Middle frontal gyrus (tissue), 1 donor: ENCODE measurements around the gene KRT1.
"Not testable (repeated sequence)": the region's sequence is repeated elsewhere in the genome, so short reads cannot be mapped to it uniquely, and the experiment has no call there.

Experiments
- DNase-seq: peaks from one replicate; pipeline ENCODE4 v3.0.0-alpha.2; 2015; ENCODE audit warnings: low spot score; ENCODE audit errors: extremely low spot score

Gene KRT1

DNA sequence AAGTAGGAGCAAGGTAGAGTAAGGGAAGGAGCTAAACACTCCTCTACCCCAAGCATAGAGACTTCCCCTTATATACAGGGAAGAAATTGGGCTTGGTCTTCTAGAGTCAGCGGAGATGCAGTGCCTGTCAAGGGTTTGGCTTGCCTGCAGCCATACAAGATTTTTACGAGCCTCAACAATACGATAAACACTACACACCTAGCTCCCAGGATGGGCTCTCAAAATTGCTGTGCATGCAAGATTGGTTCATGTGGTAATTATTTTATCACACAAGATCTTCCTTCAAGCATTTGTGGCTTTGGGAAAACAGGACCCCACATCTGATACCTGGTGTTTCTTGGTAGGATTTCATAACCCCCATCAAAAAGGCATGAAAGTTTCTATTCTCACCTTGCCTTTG is at the start of gene KRT1:
Gene KRT1 (minus strand): TSS at position 45 of the 400 bp plus-strand sequence. CDS start 59 bp downstream, outside the sequence.
- no peak for DNase-seq

DNA sequence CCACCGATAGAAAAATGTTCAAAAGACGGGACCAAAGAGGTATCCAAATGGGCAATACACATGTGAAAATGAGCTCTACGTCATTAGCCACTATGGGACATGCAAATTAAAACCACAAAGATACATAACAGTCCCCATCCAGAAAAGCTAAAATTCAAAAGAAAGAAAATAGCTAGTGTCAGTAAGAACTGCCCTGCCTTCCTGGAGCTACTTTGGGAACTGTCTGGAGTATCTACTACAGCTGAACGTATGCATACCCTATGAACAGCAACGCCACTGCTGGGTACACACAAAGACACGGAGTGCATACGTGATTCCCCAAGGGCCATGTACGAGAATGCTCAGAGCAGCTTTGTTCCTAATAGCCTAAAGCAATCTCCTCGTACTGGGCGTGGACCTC is 48.9 kb upstream of the KRT1 start:
- no peak for DNase-seq

DNA sequence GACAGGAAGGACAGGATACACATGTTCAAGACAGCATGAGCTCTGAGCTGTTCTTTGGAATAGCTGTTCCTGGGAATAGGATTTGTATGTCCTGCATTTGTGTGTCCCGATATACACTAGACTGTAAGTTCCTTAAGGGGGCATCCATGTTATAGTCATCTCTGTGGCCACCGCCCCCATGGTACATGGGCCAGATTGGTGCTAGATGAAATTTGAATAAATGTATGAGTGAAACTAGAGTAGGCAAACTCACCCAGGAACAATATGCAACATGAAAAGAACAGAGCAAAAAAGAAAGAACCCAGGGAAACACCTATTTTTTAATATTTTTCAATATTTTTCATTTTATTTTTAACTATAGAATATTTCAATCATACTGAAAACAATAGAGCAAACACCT is 48.2 kb upstream of the KRT1 start:
- DNase-seq, result no peak

DNA sequence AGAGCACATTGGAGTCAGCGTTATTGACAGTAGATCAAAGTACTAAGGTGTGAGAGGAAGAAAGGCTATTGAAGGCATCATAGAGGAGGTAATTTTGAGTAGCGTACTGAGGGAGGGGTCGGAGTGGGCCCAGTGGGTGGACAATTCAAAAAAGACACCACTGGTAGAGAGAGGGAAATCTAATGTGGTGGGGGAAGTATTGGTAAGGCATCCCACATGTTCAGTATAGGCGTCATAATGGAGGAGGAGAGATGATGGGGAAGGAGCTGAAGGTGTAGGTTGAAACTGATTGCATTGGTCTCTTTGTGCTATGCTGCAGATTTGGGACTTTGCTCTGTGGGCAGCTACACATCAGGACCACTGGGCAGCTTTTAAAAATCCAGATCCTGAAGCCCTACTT is 46.8 kb upstream of the KRT1 start:
- no peak for DNase-seq

DNA sequence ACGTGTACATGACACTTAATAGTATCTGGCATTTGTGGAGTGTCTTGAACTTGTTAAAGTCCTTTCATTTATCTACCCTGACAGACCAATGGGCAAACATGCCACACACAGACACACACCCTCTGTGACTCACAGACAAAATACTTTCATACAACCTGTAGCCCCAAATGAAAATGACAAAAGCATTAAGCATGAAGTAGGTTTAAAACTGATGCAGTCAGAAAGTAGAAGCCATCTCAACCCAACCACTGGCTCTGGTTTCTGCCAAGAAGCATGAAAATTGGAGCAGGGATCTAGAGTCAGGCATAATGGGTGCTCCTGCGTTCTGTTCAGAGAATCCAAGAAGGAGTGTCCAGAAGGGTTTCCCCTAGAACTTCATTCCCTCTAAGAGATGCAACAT is 46.2 kb upstream of the KRT1 start:
- no peak for DNase-seq

DNA sequence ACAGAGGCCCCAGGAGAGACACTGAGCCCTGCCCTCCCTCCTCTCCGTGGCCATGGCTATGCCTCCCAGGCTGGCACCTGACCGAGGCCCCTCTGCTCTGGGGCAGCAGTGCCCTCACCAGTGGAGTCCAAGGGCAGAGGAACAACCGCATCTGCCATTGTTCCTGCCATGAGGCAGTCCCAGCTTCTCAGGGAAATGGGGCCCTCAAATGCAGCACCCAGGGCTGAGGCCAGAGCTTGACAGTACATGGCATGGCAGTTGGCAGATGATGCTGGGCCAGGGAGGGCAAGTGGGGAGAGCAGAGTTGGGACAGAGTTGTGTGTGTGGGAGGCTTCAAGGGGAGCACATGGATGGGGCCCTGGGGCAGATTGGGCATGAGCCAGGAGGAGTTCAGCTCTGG is 44.2 kb upstream of the KRT1 start:
- DNase-seq, result no peak

DNA sequence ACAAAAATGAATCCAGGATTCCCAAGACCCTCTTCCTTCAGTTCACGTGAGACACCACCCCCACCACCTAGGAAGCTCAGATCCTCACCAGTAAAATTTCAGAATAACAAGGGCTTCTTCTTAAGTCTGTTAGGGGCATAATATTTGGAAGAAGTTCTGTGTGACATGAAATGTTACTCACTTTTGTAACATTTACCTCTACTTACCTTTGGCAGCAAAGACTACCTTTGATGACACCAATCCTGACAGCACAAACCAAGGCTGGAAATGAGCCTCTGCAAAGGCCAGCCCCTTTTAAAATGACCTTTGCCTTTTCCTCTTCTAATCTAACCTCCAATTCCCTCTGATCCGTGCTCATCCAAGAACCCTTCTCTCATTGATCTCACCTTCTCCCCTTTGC is 42.5 kb upstream of the KRT1 start:
- DNase-seq, result no peak

DNA sequence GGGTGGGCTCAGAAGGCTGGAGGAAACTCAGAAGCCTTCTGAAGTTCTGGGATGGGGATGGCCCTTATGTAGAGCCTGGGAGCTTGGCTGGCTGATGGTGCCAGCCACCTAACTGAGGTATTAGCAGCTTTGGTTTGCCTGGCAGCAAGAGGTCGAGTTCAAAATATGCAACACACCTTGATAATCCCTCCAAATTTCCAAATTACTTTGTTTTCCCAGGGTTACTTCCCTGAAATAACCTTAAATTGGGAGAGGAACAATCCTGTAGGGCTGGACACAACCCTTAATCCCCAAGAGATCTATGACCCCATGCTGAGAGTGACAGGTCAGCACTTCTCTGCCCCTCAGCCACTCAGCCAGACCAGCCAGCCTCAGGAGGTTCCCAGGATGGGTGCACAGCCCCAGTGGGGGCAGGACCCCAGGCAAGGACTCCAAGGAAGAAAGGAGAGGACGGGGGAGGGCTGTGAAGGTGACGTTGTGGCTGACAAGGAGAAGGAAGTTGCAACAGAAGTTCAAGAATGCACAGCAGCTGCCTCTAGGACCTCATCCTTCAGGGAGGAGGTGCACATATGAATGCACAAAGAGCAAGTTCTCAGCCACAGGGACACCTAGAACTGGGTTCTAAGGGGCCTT is 41.7 kb upstream of the KRT1 start:
- DNase-seq, result no peak

DNA sequence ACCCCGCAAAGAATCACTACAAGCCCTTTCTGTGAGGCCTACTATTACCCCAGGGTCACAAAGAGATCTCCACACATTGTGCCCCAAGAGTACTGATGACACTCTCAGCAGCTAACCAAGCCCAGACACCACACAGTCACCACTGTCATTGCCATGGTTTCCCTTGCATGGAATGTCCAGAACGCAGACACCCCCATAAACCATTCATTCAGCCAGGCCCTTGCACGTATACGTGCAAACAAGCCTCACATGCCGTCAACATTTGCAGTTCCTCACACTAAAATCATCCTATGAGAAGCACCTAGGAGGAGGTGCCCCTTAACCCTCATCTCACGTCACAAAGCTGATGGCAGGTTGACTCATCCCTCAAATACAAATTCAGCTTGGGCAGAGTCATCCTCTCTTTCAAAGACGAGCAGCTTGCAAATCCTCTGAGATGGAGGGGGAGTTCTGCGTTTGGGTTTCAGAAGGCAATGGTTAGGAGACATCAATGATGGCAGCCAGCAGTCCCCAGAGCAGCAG is 40.2 kb upstream of the KRT1 start:
- no peak for DNase-seq

DNA sequence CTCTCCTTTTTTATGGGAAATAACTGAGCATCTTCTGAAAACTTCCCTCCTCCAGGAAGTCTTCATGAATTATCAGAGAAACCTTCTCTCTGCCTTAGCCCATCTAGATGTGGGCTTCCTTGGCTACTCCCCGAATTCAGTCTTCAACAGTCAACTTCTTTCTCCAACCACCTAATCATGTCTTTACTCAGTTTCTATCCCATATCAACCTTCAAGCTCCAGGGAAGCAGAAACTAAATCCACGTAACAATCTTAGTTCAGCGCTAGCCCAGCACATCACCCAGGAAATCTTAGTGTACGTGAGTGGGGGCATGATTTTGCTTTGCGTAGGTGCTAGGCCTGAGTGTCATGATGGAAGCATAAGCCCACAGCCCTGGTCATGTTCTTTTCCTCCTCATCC is 35.9 kb upstream of the KRT1 start:
- DNase-seq, result no peak

DNA sequence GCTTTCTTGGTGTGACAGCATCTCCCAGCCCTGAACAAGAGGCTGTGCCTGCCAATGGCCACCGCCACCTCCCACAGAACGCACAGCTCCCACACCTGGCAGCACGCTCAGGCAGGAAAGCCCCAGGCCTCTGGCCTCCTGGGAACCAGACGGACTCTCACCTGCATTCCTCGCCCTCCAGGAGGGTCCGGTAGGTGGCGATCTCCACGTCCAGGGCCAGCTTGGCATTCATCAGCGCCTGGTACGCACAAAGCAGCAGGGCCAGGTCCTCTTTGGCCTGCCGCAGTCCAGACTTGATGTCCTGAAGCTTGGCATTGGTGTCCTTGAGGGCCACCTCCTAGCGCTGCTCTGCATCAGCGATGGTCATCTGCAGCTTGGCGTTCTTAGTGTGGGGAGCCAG is 35.2 kb upstream of the KRT1 start:
- DNase-seq, result no peak

DNA sequence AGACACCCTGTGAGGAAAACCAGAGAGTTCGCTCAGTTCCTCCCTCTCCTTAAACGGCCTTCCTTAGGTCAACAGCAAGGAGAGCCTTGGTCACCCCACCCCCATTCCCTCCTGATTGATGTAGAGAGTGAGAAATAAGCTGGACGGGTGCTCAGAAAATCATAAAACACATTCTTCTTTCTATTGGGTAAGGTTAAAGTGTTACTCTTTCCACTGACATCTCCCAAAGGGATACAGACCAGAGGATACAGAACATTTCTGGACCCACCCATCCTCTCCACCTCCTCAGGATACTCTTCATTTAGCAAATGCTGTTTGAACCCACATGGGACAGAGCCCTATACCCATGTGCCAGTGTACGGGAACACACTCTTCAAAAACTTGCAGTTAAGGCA is 34.7 kb upstream of the KRT1 start:
- DNase-seq, result no peak

DNA sequence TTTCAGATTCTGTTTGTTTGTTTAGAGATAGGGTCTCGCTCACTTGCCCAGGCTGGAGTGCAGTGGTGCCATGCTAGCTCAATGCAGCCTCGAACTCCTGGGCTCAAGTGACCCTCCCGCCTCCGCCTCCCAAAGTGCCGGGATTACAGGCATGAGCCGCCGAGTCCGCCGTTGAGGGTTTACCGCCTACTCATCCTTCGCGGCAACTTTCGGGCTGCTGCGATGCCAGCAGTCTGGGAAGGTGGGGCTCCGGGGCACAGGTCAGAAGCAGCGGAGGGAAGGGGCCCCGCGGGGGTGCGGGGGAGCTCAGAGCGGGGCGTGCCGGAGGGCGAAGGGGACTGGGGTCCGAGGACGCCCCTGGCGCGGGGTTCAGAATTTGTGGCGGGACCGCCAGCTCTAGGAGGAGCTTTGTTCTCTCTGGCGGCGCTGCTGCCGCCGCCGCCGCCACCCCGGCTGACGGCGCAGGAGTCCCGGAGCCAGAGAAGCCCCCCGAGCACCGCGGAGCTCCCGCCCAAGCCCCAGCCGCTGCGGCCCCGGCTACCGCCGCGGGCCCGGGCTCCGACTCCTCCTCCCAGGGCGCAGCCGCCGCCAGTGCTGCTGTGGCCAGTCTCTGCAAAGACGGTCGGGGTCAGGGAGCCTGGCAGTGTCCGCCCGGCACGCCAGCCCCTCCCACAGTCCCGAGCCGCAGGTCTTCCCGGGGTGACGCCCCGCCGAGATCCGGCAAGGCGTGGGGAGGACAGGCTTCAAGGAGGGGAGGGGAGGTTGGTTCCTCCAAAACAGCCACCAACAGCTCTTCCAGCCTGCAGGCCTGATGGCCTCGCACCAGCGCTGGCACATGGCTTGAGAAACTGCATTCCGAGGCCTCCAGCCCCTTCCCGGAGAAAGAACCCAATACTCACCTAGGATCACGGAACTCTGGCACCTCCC is 34.0 kb upstream of the KRT1 start:
- no peak for DNase-seq

DNA sequence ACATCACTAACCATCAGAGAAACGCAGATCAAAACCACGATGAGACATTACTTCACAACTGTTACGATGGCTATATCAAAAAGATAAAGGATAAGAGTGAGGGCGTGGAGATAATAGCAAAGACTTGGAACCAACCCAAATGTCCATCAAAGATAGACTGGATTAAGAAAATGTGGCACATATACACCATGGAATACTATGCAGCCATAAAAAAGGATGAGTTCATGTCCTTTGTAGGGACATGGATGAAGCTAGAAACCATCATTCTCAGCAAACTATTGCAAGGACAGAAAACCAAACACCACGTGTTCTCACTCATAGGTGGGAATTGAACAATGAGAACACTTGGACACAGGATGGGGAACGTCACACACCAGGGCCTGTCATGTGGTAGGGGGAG is 31.9 kb upstream of the KRT1 start:
- DNase-seq, result not testable (repeated sequence)

DNA sequence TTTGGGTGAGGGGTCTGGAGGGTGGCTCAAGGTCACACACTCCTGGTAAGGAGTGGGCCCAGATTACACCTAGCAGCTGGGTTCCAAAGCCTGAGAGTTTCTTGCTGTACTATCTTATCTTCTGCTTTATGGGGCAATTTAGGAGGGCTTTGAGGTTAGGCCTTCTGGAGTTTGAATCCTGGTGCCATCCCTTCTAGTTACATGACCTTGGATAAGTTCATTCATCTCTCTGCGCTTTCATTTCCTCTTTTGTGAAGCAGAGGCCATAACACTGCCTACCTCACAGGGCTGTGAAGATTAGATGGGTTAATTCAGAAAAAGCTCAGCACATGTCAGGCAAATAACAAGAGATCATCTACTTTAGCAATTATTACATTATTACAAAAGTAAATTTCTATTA is 30.5 kb upstream of the KRT1 start:
- no peak for DNase-seq

DNA sequence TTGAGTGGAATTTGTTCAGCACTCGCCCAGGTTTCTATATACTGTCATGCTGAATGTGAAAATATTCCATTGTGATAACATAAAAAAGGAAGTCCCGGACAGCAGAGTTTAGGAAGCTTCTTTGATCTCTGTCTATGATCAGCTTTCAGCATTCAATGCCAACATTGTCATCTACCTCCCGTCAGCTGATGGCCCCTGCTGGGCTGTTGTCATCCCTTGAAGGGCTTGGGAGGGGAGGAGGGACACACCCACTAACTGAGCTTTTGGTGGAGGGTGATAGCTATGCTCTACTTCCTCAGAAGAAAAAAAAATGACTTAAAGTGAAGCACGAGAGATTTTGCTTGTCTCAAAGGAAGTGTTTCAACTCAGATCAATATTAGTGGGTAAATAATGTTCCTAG is 27.8 kb upstream of the KRT1 start:
- no peak for DNase-seq

DNA sequence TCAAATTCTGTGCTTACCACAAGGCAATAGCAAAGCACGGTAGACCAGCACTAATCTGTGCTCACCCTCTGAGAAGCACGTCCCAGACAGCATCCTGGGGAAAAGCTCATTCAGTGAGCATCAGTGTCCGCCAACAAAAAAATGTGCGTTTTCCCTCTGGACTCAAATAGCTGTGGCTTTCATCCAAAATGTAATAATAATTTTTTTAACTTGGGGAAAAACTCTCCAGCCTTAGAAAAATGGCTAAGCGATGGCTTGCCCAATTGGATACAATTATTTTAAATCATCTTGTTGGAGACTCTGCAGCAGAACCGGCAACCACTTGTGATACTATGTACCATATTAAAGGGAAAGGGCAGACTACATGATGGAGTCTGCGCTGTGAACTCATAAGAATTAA is 24.3 kb upstream of the KRT1 start:
- no peak for DNase-seq

DNA sequence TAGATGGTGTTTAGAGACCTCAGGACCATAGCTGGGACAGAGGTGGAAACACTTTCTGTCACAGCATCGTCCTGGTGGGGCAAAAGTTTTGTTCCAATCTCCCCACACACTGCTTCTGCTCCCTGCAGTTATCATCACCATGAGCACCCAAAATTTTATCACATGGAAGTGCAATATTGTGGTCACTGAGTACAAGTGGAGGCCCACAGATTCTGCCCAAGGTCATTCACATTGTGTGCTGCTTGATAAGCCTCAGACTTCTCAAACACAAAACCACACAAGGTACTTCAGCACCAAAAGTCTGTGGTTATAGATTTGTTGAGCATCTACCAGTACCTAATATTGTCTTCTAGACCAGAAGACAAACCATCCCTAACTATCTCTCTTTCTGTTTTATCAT is 23.7 kb upstream of the KRT1 start:
- no peak for DNase-seq

DNA sequence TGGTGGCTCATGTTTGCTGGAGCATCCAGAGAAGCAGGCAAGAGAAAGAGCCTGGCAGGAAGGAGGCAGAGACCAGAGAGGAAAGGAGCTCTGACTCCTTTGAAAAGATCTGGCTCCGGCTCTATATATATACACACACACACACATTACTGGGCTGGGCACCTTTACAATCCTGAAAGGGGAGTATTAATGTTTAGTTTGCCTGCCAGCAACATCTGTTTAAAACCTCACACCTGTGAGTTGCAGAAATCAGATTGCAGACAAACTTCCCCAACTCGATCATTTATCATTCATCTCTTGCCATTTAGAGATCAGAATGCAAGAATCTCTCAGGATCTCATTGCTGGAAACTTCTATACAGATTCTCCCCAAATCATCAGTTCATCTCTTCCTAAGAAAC is 23.2 kb upstream of the KRT1 start, which contains the start of gene KRT77:
Gene KRT77 (minus strand): TSS at position 101 of the 400 bp plus-strand sequence. CDS start 90 bp downstream, at position 11.
- DNase-seq, result no peak

DNA sequence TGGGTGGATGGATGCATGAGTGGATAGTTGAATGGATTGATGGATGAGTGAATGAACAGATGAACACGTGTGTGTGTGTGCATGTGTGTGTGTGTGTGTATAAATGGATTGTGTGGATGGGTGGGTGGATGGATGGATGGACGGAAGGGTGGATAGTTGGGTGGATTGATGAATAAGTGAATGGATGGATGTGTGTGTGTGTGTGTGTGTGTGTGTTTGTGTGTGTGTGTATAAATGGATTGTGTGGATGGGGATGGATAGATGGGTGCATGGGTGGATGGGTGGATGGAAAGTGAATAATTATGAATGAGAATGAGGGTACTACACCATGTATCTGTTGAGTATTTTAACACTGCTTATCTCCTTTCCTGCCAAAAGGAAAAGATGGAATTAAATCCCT is 22.1 kb upstream of the KRT1 start:
- DNase-seq, result no peak

DNA sequence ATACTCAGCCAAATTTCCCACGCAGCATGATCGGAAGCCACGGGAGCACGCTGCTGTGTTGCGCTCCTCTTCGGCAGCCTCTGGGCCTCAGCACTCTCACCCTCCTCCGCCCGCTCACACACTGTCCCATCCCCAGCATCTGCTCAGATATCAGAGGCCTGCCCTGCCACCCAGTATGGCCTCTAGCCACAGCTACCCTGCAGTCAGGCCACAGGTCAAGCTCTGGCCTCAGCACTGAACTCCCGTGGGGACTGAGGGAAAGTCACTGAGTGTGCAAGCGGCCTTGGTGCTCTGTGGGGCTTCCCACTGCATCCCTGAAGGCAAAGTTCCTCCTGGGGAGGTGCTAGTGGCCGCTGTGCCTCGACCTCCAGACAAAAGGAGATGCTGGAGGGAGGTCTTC is 21.1 kb upstream of the KRT1 start:
- DNase-seq, result no peak

DNA sequence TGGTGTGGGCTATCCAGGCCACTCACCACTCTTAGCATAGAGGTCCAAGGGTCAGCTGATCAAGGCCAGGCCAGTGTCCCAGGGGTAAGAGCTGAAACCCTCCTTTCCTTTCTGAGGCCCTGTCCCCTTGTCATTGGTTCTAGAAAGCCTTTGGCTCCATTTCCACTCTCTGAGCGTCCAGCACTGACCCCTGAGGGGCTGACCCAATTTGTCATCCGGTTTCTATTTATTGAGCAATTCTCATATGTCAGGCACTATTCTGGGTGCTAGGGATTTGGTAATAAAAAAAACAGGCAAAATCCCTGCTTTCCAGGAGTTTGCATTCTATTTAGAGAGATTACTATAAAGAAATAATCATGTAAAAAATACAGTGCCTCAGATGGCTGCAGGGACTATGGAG is 19.8 kb upstream of the KRT1 start:
- no peak for DNase-seq

DNA sequence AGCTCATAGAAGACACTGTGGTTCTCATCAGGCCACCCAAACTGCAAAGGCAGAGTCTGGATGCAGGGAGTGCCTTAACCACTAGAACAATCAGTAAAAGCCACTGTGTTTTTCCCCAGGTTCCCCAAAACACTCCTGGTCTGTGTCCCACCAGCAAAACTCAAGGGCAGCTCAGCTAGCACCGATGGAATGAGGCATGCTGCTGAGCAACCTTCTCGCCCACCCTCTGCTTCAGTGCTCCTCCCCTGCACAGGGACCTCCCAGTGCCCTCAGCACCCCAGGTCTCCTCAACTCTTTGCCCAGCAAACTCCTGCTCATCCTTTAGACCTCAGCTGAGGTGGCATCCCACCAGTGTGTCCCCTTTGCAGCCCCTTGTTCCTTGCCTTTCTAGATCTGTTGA is 19.2 kb upstream of the KRT1 start:
- DNase-seq, result no peak
